ENCODE results near the gene TRIAP1.
"Not testable (repeated sequence)": the region's sequence is repeated elsewhere in the genome, so short reads cannot be mapped to it uniquely, and the experiment has no call there.

TRIAP1 gene

GRCh38 chr12:120460157-120460556 is 14.0 kb upstream of the TRIAP1 start:
- TF ChIP-seq CTCF (conservative IDR thresholded peaks at IDR 0.05; ENCODE audit: control insufficient read depth, insufficient read depth, low read depth, low read length) = no peak
- H3K4me3 ChIP-seq (ENCODE audit: control insufficient read depth, low read depth, low read length) = no peak overlapping the region
- no peak for DNase-seq (ENCODE audit: low read depth)

GRCh38 chr12:120457133-120457532 is 10.9 kb upstream of the TRIAP1 start:
- DNase-seq (ENCODE audit: low read depth) = no peak
- peak; percentile 39 for TF ChIP-seq CTCF (conservative IDR thresholded peaks at IDR 0.05; ENCODE audit: control insufficient read depth, insufficient read depth, low read depth, low read length)
- no peak overlapping the region for H3K4me3 ChIP-seq (ENCODE audit: control insufficient read depth, low read depth, low read length)

- DNase-seq (ENCODE audit: low read depth) = no peak
- TF ChIP-seq CTCF (conservative IDR thresholded peaks at IDR 0.05; ENCODE audit: control insufficient read depth, insufficient read depth, low read depth, low read length) = no peak
Observed at GRCh38 chr12:120455302-120455701, 9.1 kb upstream of the TRIAP1 start.

GRCh38 chr12:120453977-120454376 is 7.8 kb upstream of the TRIAP1 start:
- TF ChIP-seq CTCF (conservative IDR thresholded peaks at IDR 0.05; ENCODE audit: control insufficient read depth, insufficient read depth, low read depth, low read length) = peak; percentile 84
- H3K4me3 ChIP-seq (ENCODE audit: control insufficient read depth, low read depth, low read length) = no peak overlapping the region
- DNase-seq (ENCODE audit: low read depth) = peak; percentile 44

More at GRCh38 chr12:120455302-120455701, 9.1 kb upstream of the TRIAP1 start:
- H3K4me3 ChIP-seq (ENCODE audit: control insufficient read depth, low read depth, low read length) = no peak overlapping the region

- H3K4me3 ChIP-seq (ENCODE audit: control insufficient read depth, low read depth, low read length) = no peak overlapping the region
- no peak for TF ChIP-seq CTCF (conservative IDR thresholded peaks at IDR 0.05; ENCODE audit: control insufficient read depth, insufficient read depth, low read depth, low read length)
- no peak for DNase-seq (ENCODE audit: low read depth)
Observed at GRCh38 chr12:120453060-120453750, 7.0 kb upstream of the TRIAP1 start.

GRCh38 chr12:120452524-120452923 is 6.3 kb upstream of the TRIAP1 start:
- H3K4me3 ChIP-seq (ENCODE audit: control insufficient read depth, low read depth, low read length) = not testable (repeated sequence)
- DNase-seq (ENCODE audit: low read depth) = peak; percentile 48

- no peak for TF ChIP-seq CTCF (conservative IDR thresholded peaks at IDR 0.05; ENCODE audit: control insufficient read depth, insufficient read depth, low read depth, low read length)
- no peak for DNase-seq (ENCODE audit: low read depth)
- no peak overlapping the region for H3K4me3 ChIP-seq (ENCODE audit: control insufficient read depth, low read depth, low read length)
Observed at GRCh38 chr12:120447992-120448391, 1.8 kb upstream of the TRIAP1 start.

- H3K4me3 ChIP-seq (ENCODE audit: control insufficient read depth, low read depth, low read length) = peak overlapping the region; percentile 99
- not testable (repeated sequence) for DNase-seq (ENCODE audit: low read depth)
Observed at GRCh38 chr12:120446844-120447178, 627 bp upstream of the TRIAP1 start.
